NCI-H1694 treated with DMSO at 0.1 percent for 48 hours (cell line): ENCODE data around the gene ASTL.
"Not testable (repeated sequence)": the region's sequence is repeated elsewhere in the genome, so short reads cannot be mapped to it uniquely, and the experiment has no call there.

Source experiments
- DNase-seq: peaks from one replicate; lab custom pipeline; 2025; lab: John Stamatoyannopoulos, UW

Gene ASTL

GRCh38 chr2:96098900-96099590 lies 39.3 kb downstream of the ASTL start:
- DNase-seq: no peak

GRCh38 chr2:96097951-96098823 lies 40.1 kb downstream of the ASTL start:
- no peak for DNase-seq

GRCh38 chr2:96097441-96097840 lies 40.9 kb downstream of the ASTL start:
- DNase-seq: no peak

- no peak for DNase-seq
Measured at GRCh38 chr2:96095116-96095636, 43.1 kb downstream of the ASTL start.

DNA sequence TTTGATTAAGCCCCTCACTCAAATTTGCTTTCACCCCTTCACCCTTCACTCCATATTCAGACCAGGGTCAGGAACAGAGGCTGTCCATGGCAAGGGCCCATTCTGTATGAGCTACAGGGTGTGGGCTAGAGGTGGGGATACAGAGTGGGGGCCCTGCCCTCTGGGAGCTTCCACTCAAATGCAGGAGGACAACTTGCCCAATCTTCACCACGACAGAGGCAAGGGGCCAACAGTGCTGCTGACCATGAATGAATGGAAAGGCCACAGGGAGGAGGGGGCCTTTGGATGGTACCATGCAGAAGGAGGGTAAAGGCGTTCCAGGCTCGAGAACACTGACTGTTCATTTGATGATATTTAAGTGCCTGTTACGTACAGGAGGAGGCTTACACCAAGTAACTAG lies 44.8 kb downstream of the ASTL start:
- DNase-seq: no peak

DNA sequence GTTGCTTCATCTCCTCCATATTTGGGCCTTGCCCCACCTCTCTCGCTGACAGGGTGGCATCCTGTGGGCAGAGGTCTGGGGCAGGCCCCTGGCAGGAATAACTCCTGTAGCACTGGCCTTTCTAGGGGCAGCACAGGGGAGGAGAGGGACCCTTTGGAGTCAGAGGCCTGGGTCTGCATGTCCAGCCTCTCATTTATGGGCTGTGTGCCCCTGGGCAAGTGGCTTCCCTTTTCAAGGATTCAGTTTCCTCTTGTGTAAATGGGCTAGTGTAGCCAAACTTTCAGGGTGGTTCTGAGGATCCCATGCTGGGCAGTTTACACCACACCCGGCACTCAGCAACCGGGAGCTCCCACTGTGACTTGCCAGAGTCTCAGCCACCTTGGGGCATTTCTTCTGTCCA lies 45.4 kb downstream of the ASTL start:
- DNase-seq: no peak

- DNase-seq: no peak
Measured at GRCh38 chr2:96092573-96092877, 45.8 kb downstream of the ASTL start.

DNA sequence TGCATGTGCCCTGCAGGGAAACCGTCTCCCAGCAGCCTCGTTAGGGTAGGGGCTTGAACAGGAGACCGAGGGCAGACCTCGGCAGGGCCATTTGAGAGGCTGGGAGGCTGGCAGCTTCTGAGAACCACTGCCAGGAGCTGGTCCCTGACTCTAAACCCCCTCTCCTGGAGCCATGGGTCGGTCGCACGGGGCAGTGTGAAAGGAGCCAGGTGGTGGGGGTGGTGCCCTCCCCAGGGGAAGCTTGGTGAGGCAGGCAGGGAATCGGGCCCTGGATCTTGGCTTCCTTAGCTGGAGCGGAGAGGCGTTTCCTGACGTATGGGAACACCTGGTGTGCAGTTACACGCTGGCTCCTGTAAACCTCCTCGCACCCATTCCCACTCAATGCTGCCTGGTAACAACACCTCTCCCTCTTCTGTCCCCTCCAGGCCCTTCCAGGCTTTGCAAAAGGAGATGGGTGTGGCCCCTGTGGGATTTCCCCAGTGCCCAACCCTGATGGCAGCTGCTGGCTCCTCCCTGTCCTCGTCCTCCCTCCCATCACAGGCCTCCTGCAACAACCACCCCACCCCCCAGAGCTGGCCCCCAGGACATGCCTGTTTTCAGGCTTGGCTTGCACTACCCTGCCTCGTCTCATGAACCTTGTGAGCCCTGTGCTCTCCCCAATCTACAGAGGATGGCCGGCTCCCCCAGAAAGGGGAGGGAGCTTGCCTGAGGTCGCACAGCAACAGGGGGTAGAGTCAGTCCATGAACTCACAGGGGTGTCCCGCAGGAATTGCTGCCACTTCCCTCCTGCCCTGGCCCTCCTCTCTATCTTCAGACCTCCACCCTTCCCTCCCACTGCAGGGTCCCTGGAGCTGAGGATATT lies 46.4 kb downstream of the ASTL start:
- no peak for DNase-seq

- no peak for DNase-seq
Measured at GRCh38 chr2:96091141-96091710, 47.1 kb downstream of the ASTL start.

- DNase-seq: no peak
Measured at GRCh38 chr2:96090196-96090926, 47.9 kb downstream of the ASTL start.

- DNase-seq: no peak
Measured at GRCh38 chr2:96089356-96090195, 48.7 kb downstream of the ASTL start.

DNA sequence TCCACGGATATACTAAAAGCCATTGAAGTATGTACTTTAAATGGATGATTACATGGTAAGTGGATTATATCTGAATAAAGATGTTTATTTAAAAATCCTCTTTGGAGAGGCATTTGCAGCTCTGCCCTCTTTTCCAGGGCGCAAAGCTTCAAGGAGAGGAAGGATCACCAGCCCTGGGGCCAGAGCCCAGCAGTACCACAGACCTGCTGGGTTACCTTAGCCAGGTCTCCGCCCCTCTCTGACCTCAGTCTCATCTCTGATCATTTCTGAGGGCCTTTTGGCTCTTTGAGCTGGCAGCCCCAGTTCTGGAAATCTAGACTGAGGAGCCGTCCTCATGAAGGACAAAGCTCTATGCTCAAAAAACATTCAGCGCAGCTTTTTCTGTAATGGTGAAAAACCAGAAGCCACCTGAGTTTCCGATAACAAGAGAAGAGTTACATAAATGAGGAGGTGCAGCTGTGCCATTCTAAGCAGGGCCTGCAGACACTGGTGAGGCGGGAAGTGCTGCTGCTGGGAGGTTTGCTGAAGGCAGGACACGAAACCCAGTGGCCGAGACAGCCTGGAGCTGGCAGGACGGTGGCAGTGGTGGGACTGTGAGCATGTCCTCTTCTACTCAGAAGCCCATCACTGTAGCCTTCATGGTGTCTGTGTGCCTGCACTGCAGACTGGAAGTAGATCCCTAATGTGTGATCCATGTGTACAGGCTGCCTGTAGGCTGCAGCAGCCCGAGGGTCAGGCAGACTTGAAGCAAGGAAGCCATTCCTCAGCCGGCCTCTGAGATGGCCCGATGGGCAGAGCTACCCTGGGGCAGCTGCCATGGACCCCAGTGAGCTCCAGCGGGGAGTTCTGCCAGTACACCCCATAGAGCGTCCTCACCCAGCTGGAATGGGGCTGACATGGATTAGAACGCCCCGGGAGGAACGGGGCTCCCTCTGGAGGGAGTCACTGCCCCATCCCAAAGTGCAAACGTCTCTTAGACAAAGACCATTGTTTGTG lies 49.7 kb downstream of the ASTL start:
- DNase-seq: no peak

DNA sequence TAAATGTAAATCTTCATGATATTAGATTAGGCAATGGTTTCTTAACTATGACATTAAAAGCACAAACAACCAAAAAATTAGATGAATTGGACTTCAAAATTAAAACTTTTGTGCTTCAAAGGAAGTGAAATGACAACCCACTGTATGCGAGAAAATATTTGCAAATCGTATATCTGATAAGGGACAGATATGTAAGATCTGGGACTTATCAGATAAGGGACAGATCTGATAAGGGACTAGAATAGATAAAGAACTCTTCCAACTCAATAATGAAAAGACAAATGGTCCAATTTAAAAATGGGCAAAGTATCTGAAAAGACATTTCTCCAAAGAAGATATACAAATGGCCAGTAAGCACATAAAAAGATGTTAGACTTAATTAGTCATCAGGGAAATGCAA lies 51.2 kb downstream of the ASTL start:
- DNase-seq: no peak

DNA sequence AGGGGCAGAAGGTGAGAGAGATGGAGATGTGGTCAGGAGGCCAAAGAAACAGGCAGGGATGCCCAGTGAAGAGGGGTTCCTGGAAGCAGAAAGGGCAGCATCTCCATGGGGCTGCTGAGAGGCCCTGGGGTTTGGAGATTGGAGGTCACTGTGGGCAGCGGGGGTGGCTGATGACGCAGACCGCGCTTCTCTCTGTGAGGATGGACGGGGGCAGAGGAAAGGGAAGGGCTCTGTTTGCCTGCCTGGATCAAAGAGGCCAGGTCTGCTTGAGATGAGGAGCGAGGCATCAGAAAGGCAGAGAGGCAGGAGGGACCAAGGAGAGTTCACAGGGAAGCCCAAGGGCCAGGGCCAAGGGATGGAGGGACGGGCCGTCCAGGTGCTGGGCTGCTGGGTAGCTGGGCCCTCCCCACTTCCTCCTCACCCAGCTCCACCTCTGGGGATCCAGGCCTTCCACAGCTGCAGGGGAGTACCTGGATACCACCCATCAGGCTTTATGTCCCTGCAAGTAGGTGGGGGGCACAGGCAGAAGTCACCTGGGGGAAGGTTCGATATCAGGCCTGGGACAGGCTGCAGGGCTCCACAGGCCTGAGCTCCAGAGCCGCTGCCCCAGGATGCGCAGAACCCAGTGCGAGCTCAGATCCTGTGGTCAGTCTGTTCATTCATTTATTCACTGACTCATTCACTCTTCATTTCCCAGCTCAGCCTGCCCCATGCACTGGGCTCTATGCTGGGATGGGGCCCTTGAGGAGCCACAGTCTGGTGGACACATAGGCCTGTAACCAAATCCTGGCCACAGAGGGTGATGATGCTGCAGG lies 52.6 kb downstream of the ASTL start:
- DNase-seq: no peak

- DNase-seq: not testable (repeated sequence)
Measured at GRCh38 chr2:96084858-96085518, 53.3 kb downstream of the ASTL start.

DNA sequence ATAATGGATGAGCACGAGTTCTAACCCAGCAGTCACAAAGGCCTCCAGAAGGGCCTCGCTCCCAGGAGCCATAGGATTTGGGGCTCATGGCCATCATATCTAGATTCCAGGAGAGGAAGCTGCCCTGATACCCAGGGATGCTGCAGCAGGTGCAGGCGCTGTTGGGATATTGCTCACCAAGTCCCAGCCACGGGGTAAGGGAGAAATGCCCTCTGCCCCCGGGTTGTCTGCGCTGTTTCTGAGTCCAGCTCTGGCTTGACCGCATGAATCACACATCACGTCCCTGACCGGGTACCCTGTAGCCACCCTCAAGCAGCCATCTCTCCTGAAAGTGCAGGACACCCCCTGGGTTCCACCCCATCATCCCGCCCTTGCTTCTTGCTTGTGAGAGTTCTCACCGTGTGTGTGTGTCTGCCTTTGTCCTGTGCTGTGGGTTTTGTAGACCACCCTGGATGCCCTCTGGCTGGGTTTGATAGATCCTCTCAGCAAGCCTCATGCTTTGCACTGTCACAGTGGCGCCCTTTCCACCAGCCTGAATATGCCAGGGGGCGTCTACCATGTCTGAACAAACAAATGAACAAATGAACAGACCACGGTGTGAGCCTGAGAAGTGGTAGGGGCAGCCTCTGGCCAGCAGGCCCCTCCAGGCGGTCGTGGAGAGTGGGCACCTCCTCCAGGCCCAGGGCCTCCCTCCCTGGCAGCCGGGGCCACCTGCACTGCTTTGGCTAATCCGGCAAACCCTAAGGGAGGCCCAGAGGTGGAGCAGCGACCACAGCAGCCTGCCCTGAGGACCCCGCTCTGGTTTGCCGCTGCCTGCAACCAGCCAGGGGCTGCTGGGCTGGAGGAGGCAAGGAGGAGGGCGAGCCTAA lies 54.1 kb downstream of the ASTL start:
- no peak for DNase-seq
